Fibroblast of pulmonary artery (primary cell): ENCODE results near the gene COL21A1.
A peak's percentile ranks its signal among the peaks of the same experiment; 100 is the strongest.

Source experiments
- DNase-seq: peaks from one replicate; pipeline ENCODE4 v3.0.0-alpha.2; 2010; ENCODE audit warnings: low read depth
- H3K4me3 ChIP-seq: replicated peaks from 2 replicates; pipeline ENCODE4 v1.5.1; 2011; ENCODE audit warnings: low read depth, mild to moderate bottlenecking, control low read depth, low read length, moderate library complexity
- TF ChIP-seq, protein P1 (sequence below): IDR thresholded peaks from 2 replicates; pipeline ENCODE4 v1.5.1; 2011; ENCODE audit warnings: mild to moderate bottlenecking, control low read depth, low read length, inconsistent platforms; ENCODE audit errors: missing control alignments

The COL21A1 gene

DNA sequence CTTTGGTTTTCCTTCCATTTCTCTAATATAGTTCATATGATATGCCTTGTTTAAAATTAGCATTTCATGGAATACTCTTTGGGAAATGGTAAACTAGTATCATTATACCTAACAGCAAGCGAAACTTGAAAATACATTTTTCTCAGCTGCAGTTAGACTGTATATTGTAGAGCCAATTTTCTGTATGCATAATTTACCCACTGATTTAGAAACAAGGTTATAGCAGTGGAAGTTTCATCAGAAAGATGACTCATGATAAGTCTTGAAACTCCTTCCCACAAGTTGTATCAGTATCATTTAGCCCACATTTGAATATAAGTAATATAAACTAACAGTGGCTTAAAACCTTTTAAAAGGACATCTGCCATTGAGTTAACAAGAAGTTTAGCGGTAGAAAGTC, 207.2 kb downstream of the COL21A1 start:
- TF ChIP-seq, protein P1, sequence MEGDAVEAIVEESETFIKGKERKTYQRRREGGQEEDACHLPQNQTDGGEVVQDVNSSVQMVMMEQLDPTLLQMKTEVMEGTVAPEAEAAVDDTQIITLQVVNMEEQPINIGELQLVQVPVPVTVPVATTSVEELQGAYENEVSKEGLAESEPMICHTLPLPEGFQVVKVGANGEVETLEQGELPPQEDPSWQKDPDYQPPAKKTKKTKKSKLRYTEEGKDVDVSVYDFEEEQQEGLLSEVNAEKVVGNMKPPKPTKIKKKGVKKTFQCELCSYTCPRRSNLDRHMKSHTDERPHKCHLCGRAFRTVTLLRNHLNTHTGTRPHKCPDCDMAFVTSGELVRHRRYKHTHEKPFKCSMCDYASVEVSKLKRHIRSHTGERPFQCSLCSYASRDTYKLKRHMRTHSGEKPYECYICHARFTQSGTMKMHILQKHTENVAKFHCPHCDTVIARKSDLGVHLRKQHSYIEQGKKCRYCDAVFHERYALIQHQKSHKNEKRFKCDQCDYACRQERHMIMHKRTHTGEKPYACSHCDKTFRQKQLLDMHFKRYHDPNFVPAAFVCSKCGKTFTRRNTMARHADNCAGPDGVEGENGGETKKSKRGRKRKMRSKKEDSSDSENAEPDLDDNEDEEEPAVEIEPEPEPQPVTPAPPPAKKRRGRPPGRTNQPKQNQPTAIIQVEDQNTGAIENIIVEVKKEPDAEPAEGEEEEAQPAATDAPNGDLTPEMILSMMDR: no peak
- DNase-seq: peak; percentile 71
- H3K4me3 ChIP-seq: peak overlapping the region; percentile 13

DNA sequence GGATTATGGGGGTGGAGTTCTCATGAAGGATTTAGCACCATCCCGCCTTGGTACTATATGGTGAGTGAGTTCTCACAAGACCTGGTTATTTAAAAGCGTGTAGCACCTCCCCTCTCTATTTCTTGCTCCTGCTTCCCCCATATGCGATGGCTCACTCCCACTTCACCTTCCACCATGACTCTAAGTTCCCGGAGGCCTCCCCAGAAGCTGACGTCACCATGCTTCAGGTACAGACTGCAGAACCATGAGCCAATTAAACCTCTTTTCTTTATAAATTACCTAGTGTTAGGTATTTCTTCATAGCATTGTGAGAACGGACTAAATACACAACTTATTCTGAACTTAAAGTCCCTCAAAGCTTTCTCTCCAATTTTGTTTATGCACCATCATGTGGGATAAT, 208.6 kb downstream of the COL21A1 start:
- TF ChIP-seq, protein P1: no peak
- DNase-seq: no peak
- no peak overlapping the region for H3K4me3 ChIP-seq

DNA sequence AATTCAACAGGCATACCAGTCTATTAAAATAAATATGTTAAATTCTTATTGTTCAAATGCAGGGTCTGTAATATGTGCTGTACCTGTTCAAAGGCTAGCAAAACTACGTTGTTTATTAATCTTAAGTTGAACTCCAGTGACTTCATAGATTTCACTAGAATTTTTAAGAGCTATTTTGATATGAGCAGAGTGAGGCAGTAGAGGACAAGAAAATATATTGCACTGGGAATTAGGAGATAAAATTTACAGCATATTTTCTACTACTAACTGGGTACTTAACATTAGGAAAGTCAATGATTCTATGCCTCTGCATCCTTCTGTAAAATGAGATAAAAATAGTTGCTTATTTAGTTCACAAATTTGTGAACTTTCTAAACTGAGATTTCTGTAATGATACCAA, 209.8 kb downstream of the COL21A1 start:
- no peak overlapping the region for H3K4me3 ChIP-seq
- DNase-seq: peak; percentile 22
- TF ChIP-seq, protein P1: no peak

DNA sequence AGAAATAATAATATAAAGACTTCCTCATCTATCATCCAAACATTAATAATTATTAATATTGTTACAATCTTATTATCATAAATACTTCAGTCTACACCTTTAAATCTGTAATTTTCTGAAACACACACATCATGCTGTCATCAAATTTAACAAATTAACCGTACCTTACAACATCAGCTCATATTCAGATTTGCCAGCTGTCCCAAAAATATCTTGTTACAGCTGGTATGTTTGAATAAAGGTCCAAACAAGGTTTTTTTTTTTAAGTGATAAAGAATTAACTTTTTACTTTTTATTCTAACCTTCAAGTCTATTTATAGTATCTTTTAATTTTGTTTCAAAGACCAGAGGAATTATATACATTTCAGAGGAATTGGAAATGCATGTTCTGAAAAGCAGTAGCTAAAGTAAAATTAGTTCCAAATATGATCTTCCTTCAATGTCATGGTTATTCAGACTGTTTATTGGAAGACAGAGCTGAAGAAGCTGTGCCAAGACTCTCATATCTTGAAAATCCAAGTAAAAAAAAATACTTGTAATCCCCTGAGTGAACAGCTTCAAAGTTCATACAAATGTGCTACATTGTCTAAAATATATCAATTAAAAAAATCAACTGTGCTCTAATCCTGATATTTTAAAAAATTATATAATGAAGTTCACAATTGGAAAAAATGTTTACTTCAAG, 210.3 kb downstream of the COL21A1 start:
- TF ChIP-seq, protein P1: no peak
- no peak overlapping the region for H3K4me3 ChIP-seq
- DNase-seq: no peak

DNA sequence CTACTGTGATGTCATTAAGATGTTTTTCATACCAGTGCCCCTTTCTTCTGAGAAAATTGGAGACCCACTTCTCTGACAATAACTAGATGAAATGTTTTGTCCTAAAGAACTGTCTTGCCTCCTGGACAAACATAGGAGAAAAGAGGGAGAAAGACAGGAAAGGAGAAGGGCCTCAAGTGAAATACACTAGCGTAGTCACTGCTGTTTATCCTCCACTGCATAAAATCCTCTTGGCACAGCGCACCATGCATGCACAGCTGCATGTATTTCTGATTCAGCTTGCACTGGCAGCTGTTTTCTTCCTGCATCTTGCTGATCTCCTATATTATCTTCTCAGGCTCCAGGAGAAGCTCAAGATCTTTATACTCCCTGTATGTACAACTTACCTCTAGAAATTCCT, 214.0 kb downstream of the COL21A1 start:
- TF ChIP-seq, protein P1: no peak
- DNase-seq: no peak
- H3K4me3 ChIP-seq: no peak overlapping the region

DNA sequence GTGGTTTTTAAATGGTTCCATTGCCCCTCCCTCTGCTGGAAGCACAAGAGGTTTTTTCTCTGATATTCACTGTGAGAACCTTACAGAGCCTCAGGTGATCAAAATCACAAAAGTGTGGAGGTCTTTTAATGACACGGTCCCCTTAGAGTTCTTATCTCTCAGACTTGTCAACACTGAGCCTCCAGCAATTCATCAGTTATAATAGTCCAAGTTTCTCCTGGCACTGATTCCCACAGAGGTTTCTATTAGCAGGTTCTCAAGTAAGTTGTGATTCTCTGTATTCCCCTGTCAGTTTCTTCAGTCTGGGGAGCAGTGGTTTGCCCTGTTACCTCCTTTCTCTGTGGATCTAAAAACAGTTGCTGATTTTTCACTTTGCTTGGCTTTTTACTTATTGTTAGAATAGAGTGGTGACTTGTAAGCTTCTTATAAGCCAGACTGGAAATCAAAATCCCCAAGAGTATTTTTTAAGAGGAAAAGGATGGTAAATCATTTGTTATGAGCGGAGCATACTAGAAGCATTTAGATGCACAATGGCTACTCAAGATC, 214.6 kb downstream of the COL21A1 start:
- H3K4me3 ChIP-seq: no peak overlapping the region
- no peak for DNase-seq
- TF ChIP-seq, protein P1: no peak

DNA sequence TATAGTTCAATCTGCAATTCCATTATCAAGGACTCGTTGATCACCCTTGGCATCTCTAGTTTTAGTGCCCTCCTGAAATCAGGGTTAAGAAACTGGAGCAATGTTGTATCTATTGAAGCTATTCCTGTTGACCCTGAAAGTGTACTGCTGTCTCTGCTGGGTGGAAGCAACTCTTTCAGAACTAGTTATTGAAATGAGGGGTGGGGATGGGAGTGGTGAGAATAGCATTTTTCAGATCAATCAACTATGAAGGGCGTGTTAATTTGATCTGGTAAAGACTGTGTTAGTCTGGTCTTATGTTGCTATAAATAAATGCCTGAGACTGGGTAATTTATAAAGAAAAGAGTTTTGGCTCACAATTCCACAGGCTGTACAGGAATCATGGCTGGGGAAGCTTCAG, 219.5 kb downstream of the COL21A1 start:
- no peak overlapping the region for H3K4me3 ChIP-seq
- TF ChIP-seq, protein P1: no peak
- DNase-seq: no peak
